SK-N-SH (cell line): ENCODE measurements around the gene ZNF358. TPM values are rescaled to one million over a fixed set of nuclear protein-coding genes. Genes with fewer than 3 reads are reported as not detected.

Experiments
- CTCF ChIA-PET: fragments of 300-600, 350-600 bp; formaldehyde crosslinking; extraction: SDS; loops from one replicate; lab custom pipeline; 2021; lab: Yijun Ruan, JAX
- POLR2A ChIA-PET: fragments of 350-600 bp; sonication (Branson Sonifier 250); formaldehyde crosslinking; extraction: SDS; loops from one replicate; lab custom pipeline; 2020; ENCODE audit warnings: antibody characterized with exemption, inconsistent platforms; lab: Yijun Ruan, JAX
- DNase-seq: peaks from one replicate; pipeline ENCODE4 v3.0.0; 2012
- H2AFZ ChIP-seq: fragments of 200-600 bp; sonication (generic); 2 replicates; pipeline ENCODE4 v1.8.1; 2016; ENCODE audit warnings: antibody characterized with exemption, mild to moderate bottlenecking, low read depth
- H3F3A ChIP-seq: fragments of 200-600 bp; sonication (generic); replicated peaks from 2 replicates; pipeline ENCODE3; 2016; ENCODE audit warnings: antibody characterized with exemption, mild to moderate bottlenecking; ENCODE audit not compliant: insufficient read depth
- H3K27ac ChIP-seq, 2 experiments: fragments of 200-500 bp in 1 of 2; fragments of 200-600 bp in 1 of 2; sonication (Bioruptor generic) in 1 of 2; sonication (generic), shearing (Covaris generic) in 1 of 2; 2 replicates each; pipeline versions ENCODE4 v1.5.1 to v1.6.1; 2014 to 2016; ENCODE audit warnings: low read depth in 2 of 2, inconsistent platforms in 1 of 2, low read length in 1 of 2, mild to moderate bottlenecking in 1 of 2, mixed read lengths in 1 of 2
- H3K27me3 ChIP-seq: fragments of 200-600 bp; sonication (generic), shearing (Covaris generic); 2 replicates; pipeline ENCODE4 v1.6.1; 2016; ENCODE audit warnings: mixed run types; ENCODE audit not compliant: insufficient read depth
- H3K36me3 ChIP-seq, 2 experiments: fragments of 200-500 bp in 1 of 2; fragments of 200-600 bp in 1 of 2; sonication (Bioruptor generic) in 1 of 2; sonication (generic) in 1 of 2; replicated peaks in 1 of 2; 2 replicates each; pipeline versions ENCODE3 to v1.5.1; 2014 to 2016; ENCODE audit warnings: low read length in 1 of 2, mild to moderate bottlenecking in 1 of 2; ENCODE audit not compliant: insufficient read depth in 2 of 2, control insufficient read depth in 1 of 2
- H3K4me1 ChIP-seq, 2 experiments: fragments of 200-500 bp in 1 of 2; fragments of 200-600 bp in 1 of 2; sonication (Bioruptor generic) in 1 of 2; sonication (generic), shearing (Covaris generic) in 1 of 2; 2 replicates each; pipeline versions ENCODE4 v1.5.1 to v1.6.1; 2014 to 2016; ENCODE audit warnings: low read depth in 1 of 2, low read length in 1 of 2, mixed run types in 1 of 2; ENCODE audit not compliant: insufficient read depth in 2 of 2, control insufficient read depth in 1 of 2
- H3K4me2 ChIP-seq: fragments of 200-600 bp; sonication (generic), shearing (Covaris generic); 2 replicates; pipeline ENCODE4 v1.6.1; 2017; ENCODE audit warnings: mixed run types
- H3K4me3 ChIP-seq, 2 experiments: fragments of 200-500 bp in 1 of 2; fragments of 200-600 bp in 1 of 2; sonication (Bioruptor generic) in 1 of 2; sonication (generic), shearing (Covaris generic) in 1 of 2; 2 replicates each; pipeline versions ENCODE4 v1.5.1 to v1.8.1; 2014 to 2016; ENCODE audit warnings: low read depth in 2 of 2, inconsistent platforms in 1 of 2, low read length in 1 of 2, mild to moderate bottlenecking in 1 of 2, mixed read lengths in 1 of 2, moderate library complexity in 1 of 2
- H3K79me2 ChIP-seq: fragments of 200-600 bp; sonication (generic); 2 replicates; pipeline ENCODE4 v1.8.1; 2017; ENCODE audit warnings: mild to moderate bottlenecking; ENCODE audit not compliant: insufficient read depth
- H3K9ac ChIP-seq: fragments of 200-600 bp; sonication (generic); 2 replicates; pipeline ENCODE4 v1.6.1; 2017; ENCODE audit warnings: mixed run types
- H3K9me2 ChIP-seq: fragments of 200-600 bp; sonication (generic); 2 replicates; pipeline ENCODE4 v1.6.1; 2017; ENCODE audit warnings: mixed run types
- H3K9me3 ChIP-seq: fragments of 200-600 bp; sonication (generic); 2 replicates; pipeline ENCODE4 v1.6.1; 2017; ENCODE audit warnings: mixed run types, mild to moderate bottlenecking, moderate library complexity
- H4K20me1 ChIP-seq: fragments of 200-600 bp; sonication (generic); 2 replicates; pipeline ENCODE4 v1.6.1; 2017; ENCODE audit warnings: mild to moderate bottlenecking, mixed run types; ENCODE audit not compliant: insufficient read depth
- CHD2 ChIP-seq: fragments of 150-350 bp; IDR thresholded peaks from 2 replicates; pipeline ENCODE4 v1.6.1; 2018; ENCODE audit warnings: low read length; ENCODE audit not compliant: partially characterized antibody
- ELF1 ChIP-seq: IDR thresholded peaks from 2 replicates; pipeline ENCODE4 v1.4.0; 2012
- EP300 ChIP-seq, 2 experiments: IDR thresholded peaks; 2 replicates each; pipeline versions ENCODE4 v1.4.0 to v1.6.1; 2012; ENCODE audit warnings: borderline replicate concordance in 1 of 2, low read depth in 1 of 2, low read length in 1 of 2
- EZH2phosphoT487 ChIP-seq: fragments of 200-600 bp; sonication (generic); IDR thresholded peaks from 2 replicates; pipeline ENCODE4 v1.6.1; 2017; ENCODE audit warnings: low read depth, mixed run types, mild to moderate bottlenecking, antibody characterized with exemption, moderate library complexity, borderline replicate concordance
- FOSL2 ChIP-seq: IDR thresholded peaks from 2 replicates; pipeline ENCODE4 v1.4.0; 2012; ENCODE audit warnings: low read depth, mild to moderate bottlenecking, moderate library complexity, borderline replicate concordance
- FOXJ3 ChIP-seq: sonication (generic); formaldehyde crosslinking; IDR thresholded peaks from 2 replicates; pipeline ENCODE4 v1.5.1; 2020; ENCODE audit warnings: mild to moderate bottlenecking, missing genetic modification reagents
- GABPA ChIP-seq: IDR thresholded peaks from 2 replicates; pipeline ENCODE4 v1.4.0; 2012; ENCODE audit warnings: low read depth, mild to moderate bottlenecking
- MXI1 ChIP-seq: IDR thresholded peaks from 2 replicates; pipeline ENCODE4 v1.6.1; 2012; ENCODE audit warnings: mild to moderate bottlenecking, low read depth, low read length, improper control_type of control experiment
- NFIC ChIP-seq: IDR thresholded peaks from 2 replicates; pipeline ENCODE4 v1.4.0; 2012; ENCODE audit warnings: borderline replicate concordance
- NRF1 ChIP-seq: IDR thresholded peaks from 2 replicates; pipeline ENCODE4 v1.6.1; 2012; ENCODE audit warnings: low read depth, mild to moderate bottlenecking, low read length
- RFX5 ChIP-seq: IDR thresholded peaks from 2 replicates; pipeline ENCODE4 v1.6.1; 2012; ENCODE audit warnings: mild to moderate bottlenecking, improper control_type of control experiment, low read length
- SMC3 ChIP-seq: IDR thresholded peaks from 2 replicates; pipeline ENCODE4 v1.6.1; 2012; ENCODE audit warnings: low read depth, low read length, improper control_type of control experiment
- TAF1 ChIP-seq: IDR thresholded peaks from 2 replicates; pipeline ENCODE4 v1.6.1; 2012; ENCODE audit warnings: low read depth, mild to moderate bottlenecking, low read length, moderate library complexity, borderline replicate concordance
- TCF12 ChIP-seq: IDR thresholded peaks from 2 replicates; pipeline ENCODE4 v1.4.0; 2012
- YY1 ChIP-seq: IDR thresholded peaks from 2 replicates; pipeline ENCODE4 v1.4.0; 2012; ENCODE audit warnings: low read depth, mild to moderate bottlenecking
- WGBS: methylation state at CpG from one replicate; pipeline ENCODE4 v1.1.6; 2017; ENCODE audit warnings: low lambda C conversion rate; 5-methylcytosine and 5-hydroxymethylcytosine counted together
- polyA plus RNA-seq, 3 experiments: library from polyadenylated mRNA; depleted of rRNA; stranded (reverse); fragments of >200 nt; gene quantifications; 2 replicates each; pipeline ENCODE4 v1.2.3, GENCODE V29; 2012
- TF ChIP-seq, protein P1 (sequence below): IDR thresholded peaks from 2 replicates; pipeline ENCODE4 v1.6.1; 2012; ENCODE audit warnings: mild to moderate bottlenecking, low read depth, low read length, moderate library complexity
- TF ChIP-seq, protein P2 (sequence below): fragments of 200-600 bp; sonication (generic); IDR thresholded peaks from 2 replicates; pipeline ENCODE4 v1.6.1; 2017; ENCODE audit warnings: antibody characterized with exemption, mild to moderate bottlenecking, moderate library complexity
- TF ChIP-seq, protein P3 (sequence below): fragments of 150-350 bp; IDR thresholded peaks from 2 replicates; pipeline ENCODE4 v1.6.1; 2017; ENCODE audit warnings: antibody characterized with exemption, low read length, low read depth, borderline replicate concordance
- TF ChIP-seq, protein P4 (sequence below): IDR thresholded peaks from 2 replicates; pipeline ENCODE4 v1.4.0; 2012; ENCODE audit warnings: low read depth, borderline replicate concordance

The ZNF358 gene
- polyA plus RNA-seq, 1 of the 3 experiments (the other 2 are of a cell fraction) = 49.3 TPM

DNA sequence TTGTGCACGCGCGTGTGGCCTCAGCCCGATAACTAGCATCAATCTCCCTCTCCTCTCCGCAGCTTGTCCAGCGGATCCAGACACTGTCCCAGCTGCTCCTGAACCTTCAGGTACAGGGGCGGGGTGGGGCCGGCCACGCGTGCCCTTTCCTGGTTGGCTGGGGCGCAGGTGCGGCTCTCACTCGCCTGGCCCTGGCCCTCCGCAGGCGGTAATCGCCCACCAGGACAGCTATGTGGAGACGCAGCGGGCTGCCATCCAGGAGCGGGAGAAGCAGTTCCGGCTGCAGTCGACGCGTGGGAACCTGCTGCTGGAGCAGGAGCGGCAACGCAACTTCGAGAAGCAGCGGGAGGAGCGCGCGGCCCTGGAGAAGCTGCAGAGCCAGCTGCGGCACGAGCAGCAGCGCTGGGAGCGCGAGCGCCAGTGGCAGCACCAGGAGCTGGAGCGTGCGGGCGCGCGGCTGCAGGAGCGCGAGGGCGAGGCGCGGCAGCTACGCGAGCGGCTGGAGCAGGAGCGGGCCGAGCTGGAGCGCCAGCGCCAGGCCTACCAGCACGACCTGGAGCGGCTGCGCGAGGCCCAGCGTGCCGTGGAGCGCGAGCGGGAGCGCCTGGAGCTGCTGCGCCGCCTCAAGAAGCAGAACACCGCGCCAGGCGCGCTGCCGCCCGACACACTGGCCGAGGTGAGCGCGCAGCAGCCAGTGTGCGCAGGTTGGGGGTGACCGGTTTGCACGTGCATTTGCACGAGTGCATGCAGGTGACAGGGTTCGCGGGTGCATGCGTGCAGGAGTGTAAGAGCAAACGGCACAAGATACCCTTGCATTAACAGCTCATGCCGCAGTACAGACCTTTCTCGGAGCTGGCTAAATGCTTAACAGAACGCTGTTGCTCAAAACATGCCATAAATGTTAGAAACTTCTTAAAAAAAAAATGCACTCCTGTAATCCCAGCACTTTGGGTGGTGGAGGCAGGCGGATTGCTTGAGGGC, 48.6 kb upstream of the ZNF358 start:
- DNase-seq = no peak
- Histone ChIP-seq H3K36me3 (peaks cover 3 to 32% of the 10 kb centered on the region in 2 experiments), H3K27ac (no peak overlapping the region), H3K9me2 (no peaks in the 10 kb centered on the region), H3K9me3 (no peaks in the 10 kb centered on the region), H3K4me1 (no peaks in the 10 kb centered on the region), H3K4me2 (no peak overlapping the region), H3F3A (no peaks in the 10 kb centered on the region), H4K20me1 (no peaks in the 10 kb centered on the region), H3K79me2 (no peaks in the 10 kb centered on the region), H3K27me3 (no peaks in the 10 kb centered on the region), H3K4me3 (no peak overlapping the region), H3K9ac (no peak overlapping the region), H2AFZ (no peak overlapping the region)
- 96% methylated on average over 85 of the region's 86 CpGs for WGBS
- ChIA-PET POLR2A (no interaction called here), CTCF (interaction anchor here (1.0 kb wide), 1 partner anchor 394 kb away, joined by 3 read pairs; no protein-coding TSS in a partner anchor)
- no peak for TF ChIP-seq YY1
- TF ChIP-seq NFIC = no peak
- TF ChIP-seq TAF1 = no peak
- TF ChIP-seq, protein P1, sequence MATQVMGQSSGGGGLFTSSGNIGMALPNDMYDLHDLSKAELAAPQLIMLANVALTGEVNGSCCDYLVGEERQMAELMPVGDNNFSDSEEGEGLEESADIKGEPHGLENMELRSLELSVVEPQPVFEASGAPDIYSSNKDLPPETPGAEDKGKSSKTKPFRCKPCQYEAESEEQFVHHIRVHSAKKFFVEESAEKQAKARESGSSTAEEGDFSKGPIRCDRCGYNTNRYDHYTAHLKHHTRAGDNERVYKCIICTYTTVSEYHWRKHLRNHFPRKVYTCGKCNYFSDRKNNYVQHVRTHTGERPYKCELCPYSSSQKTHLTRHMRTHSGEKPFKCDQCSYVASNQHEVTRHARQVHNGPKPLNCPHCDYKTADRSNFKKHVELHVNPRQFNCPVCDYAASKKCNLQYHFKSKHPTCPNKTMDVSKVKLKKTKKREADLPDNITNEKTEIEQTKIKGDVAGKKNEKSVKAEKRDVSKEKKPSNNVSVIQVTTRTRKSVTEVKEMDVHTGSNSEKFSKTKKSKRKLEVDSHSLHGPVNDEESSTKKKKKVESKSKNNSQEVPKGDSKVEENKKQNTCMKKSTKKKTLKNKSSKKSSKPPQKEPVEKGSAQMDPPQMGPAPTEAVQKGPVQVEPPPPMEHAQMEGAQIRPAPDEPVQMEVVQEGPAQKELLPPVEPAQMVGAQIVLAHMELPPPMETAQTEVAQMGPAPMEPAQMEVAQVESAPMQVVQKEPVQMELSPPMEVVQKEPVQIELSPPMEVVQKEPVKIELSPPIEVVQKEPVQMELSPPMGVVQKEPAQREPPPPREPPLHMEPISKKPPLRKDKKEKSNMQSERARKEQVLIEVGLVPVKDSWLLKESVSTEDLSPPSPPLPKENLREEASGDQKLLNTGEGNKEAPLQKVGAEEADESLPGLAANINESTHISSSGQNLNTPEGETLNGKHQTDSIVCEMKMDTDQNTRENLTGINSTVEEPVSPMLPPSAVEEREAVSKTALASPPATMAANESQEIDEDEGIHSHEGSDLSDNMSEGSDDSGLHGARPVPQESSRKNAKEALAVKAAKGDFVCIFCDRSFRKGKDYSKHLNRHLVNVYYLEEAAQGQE = no peak
- TF ChIP-seq, protein P2, sequence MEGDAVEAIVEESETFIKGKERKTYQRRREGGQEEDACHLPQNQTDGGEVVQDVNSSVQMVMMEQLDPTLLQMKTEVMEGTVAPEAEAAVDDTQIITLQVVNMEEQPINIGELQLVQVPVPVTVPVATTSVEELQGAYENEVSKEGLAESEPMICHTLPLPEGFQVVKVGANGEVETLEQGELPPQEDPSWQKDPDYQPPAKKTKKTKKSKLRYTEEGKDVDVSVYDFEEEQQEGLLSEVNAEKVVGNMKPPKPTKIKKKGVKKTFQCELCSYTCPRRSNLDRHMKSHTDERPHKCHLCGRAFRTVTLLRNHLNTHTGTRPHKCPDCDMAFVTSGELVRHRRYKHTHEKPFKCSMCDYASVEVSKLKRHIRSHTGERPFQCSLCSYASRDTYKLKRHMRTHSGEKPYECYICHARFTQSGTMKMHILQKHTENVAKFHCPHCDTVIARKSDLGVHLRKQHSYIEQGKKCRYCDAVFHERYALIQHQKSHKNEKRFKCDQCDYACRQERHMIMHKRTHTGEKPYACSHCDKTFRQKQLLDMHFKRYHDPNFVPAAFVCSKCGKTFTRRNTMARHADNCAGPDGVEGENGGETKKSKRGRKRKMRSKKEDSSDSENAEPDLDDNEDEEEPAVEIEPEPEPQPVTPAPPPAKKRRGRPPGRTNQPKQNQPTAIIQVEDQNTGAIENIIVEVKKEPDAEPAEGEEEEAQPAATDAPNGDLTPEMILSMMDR = no peak
- no peak for TF ChIP-seq GABPA
- TF ChIP-seq SMC3 = no peak

DNA sequence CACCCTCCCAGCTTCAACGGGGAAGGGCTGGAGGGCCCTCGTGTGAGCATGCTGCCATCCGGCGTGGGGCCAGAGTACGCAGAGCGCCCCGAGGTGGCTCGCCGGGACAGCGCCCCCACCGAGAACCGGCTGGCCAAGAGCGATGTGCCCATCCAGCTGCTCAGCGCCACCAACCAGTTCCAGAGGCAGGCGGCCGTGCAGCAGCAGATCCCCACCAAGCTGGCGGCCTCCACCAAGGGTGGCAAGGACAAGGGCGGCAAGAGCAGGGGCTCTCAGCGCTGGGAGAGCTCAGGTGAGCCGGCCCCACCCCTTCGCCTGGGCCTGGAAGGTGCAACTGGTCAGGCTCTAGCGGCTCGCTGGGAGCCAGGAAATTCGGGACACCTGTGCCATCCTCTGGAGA, 47.1 kb upstream of the ZNF358 start:
- Histone ChIP-seq H3K9me3 (no peaks in the 10 kb centered on the region), H4K20me1 (no peaks in the 10 kb centered on the region), H3K4me2 (no peak overlapping the region), H3F3A (no peaks in the 10 kb centered on the region), H3K4me1 (no peaks in the 10 kb centered on the region), H3K36me3 (peaks cover 3 to 23% of the 10 kb centered on the region in 2 experiments), H3K79me2 (no peaks in the 10 kb centered on the region), H3K9ac (no peak overlapping the region), H3K27me3 (no peaks in the 10 kb centered on the region), H3K27ac (no peak overlapping the region), H3K9me2 (no peaks in the 10 kb centered on the region), H2AFZ (no peak overlapping the region), H3K4me3 (no peak overlapping the region)
- 80% methylated on average over 1 of the region's 24 CpGs for WGBS
- ChIA-PET POLR2A (no interaction called here), CTCF (interaction anchor here (1.0 to 1.5 kb wide), 2 partner anchors 26 to 395 kb away, joined by 3 to 5 read pairs; no protein-coding TSS in a partner anchor)
- no peak for DNase-seq
- TF ChIP-seq ELF1 (no peak), GABPA (no peak), FOSL2 (no peak), NFIC (no peak), RFX5 (no peak), EZH2phosphoT487 (no peak), TCF12 (no peak), CHD2 (no peak), FOXJ3 (CRISPR knock-in tag) (no peak), SMC3 (no peak), NRF1 (no peak), EP300 (IDR thresholded peaks at IDR 0.05; ENCODE audit: borderline replicate concordance in 1 of 2, low read depth in 1 of 2, low read length in 1 of 2) (no peak), MXI1 (no peak)
- TF ChIP-seq, protein P3, sequence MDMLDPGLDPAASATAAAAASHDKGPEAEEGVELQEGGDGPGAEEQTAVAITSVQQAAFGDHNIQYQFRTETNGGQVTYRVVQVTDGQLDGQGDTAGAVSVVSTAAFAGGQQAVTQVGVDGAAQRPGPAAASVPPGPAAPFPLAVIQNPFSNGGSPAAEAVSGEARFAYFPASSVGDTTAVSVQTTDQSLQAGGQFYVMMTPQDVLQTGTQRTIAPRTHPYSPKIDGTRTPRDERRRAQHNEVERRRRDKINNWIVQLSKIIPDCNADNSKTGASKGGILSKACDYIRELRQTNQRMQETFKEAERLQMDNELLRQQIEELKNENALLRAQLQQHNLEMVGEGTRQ = no peak
- TF ChIP-seq, protein P4, sequence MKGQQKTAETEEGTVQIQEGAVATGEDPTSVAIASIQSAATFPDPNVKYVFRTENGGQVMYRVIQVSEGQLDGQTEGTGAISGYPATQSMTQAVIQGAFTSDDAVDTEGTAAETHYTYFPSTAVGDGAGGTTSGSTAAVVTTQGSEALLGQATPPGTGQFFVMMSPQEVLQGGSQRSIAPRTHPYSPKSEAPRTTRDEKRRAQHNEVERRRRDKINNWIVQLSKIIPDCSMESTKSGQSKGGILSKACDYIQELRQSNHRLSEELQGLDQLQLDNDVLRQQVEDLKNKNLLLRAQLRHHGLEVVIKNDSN = no peak
